Stimulated activated CD8-positive, alpha-beta memory T cell treated with anti-CD3 and anti-CD28 coated beads, Interleukin-15, amount 100 ng/mL, for 1 hour (primary cell): ENCODE data around the gene DAD1.
A peak's percentile ranks its signal among the peaks of the same experiment; 100 is the strongest.
"Not testable (repeated sequence)": the region's sequence is repeated elsewhere in the genome, so short reads cannot be mapped to it uniquely, and the experiment has no call there.

ENCODE experiments used
- DNase-seq: peaks from one replicate; pipeline ENCODE4 v3.0.0-alpha.2; 2020; ENCODE audit warnings: low read depth

DAD1 gene

GRCh38 chr14:22567437-22567836 lies 21.6 kb downstream of the DAD1 start:
- no peak for DNase-seq

- DNase-seq = no peak
Measured at GRCh38 chr14:22566845-22567244, 22.2 kb downstream of the DAD1 start.

- not testable (repeated sequence) for DNase-seq
Measured at GRCh38 chr14:22566266-22566665, 22.8 kb downstream of the DAD1 start.

- DNase-seq = no peak
Measured at GRCh38 chr14:22565391-22565945, 23.6 kb downstream of the DAD1 start.

- no peak for DNase-seq
Measured at GRCh38 chr14:22564463-22564862, 24.6 kb downstream of the DAD1 start.

GRCh38 chr14:22563987-22564386 lies 25.0 kb downstream of the DAD1 start:
- no peak for DNase-seq

- no peak for DNase-seq
Measured at GRCh38 chr14:22561661-22562579, 27.1 kb downstream of the DAD1 start.

GRCh38 chr14:22561366-22561660 lies 27.7 kb downstream of the DAD1 start:
- no peak for DNase-seq

GRCh38 chr14:22560662-22561365 lies 28.2 kb downstream of the DAD1 start:
- no peak for DNase-seq

- no peak for DNase-seq
Measured at GRCh38 chr14:22559041-22559440, 30.0 kb downstream of the DAD1 start.

- DNase-seq = no peak
Measured at GRCh38 chr14:22558221-22558913, 30.7 kb downstream of the DAD1 start.

GRCh38 chr14:22557846-22558220 lies 31.2 kb downstream of the DAD1 start:
- no peak for DNase-seq

- DNase-seq = peak; percentile 90
Measured at GRCh38 chr14:22556990-22557623, 31.9 kb downstream of the DAD1 start.

GRCh38 chr14:22556021-22556989 lies 32.7 kb downstream of the DAD1 start:
- DNase-seq = peak; percentile 96

- no peak for DNase-seq
Measured at GRCh38 chr14:22555384-22556011, 33.5 kb downstream of the DAD1 start.

GRCh38 chr14:22554498-22555383 lies 34.3 kb downstream of the DAD1 start:
- no peak for DNase-seq

- DNase-seq = not testable (repeated sequence)
Measured at GRCh38 chr14:22553861-22554497, 35.0 kb downstream of the DAD1 start.

- no peak for DNase-seq
Measured at GRCh38 chr14:22553445-22553844, 35.6 kb downstream of the DAD1 start.

- DNase-seq = no peak
Measured at GRCh38 chr14:22552827-22553076, 36.3 kb downstream of the DAD1 start.
